NB4 (cell line): ENCODE measurements around the gene PDZD11.

ENCODE experiments used
- CTCF ChIP-seq: IDR thresholded peaks from one replicate; pipeline ENCODE4 v1.5.1; 2012; ENCODE audit warnings: low read depth, low read length
- MYC ChIP-seq: IDR thresholded peaks from 2 replicates; pipeline ENCODE4 v1.6.1; 2011; ENCODE audit warnings: low read depth, low read length
- POLR2A ChIP-seq: IDR thresholded peaks from 2 replicates; pipeline ENCODE4 v1.6.1; 2011; ENCODE audit warnings: mild to moderate bottlenecking; ENCODE audit not compliant: insufficient read length; ENCODE audit errors: extremely low read depth
- TF ChIP-seq, protein P1 (sequence below): IDR thresholded peaks from 2 replicates; pipeline ENCODE4 v1.6.1; 2011; ENCODE audit warnings: low read depth, low read length

- TF ChIP-seq CTCF = no peak
- no peak for TF ChIP-seq POLR2A
- TF ChIP-seq MYC = no peak
- TF ChIP-seq, protein P1, sequence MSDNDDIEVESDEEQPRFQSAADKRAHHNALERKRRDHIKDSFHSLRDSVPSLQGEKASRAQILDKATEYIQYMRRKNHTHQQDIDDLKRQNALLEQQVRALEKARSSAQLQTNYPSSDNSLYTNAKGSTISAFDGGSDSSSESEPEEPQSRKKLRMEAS = no peak
Measured at GRCh38 chrX:70292788-70293187, 3.1 kb upstream of the PDZD11 start.
